Neural progenitor cell (in vitro differentiated cells): Measurements from ENCODE around the gene MT1H.

Experiments used
- CTCF ChIP-seq: fragments of 200-600 bp; sonication (generic); IDR thresholded peaks from 2 replicates; pipeline ENCODE4 v1.5.1; 2017; ENCODE audit warnings: antibody characterized with exemption, mild to moderate bottlenecking
- EZH2 ChIP-seq: fragments of 200-600 bp; sonication (generic); IDR thresholded peaks from 2 replicates; pipeline ENCODE4 v1.6.1; 2017; ENCODE audit warnings: antibody characterized with exemption, mild to moderate bottlenecking, moderate library complexity
- EZH2phosphoT487 ChIP-seq: fragments of 200-600 bp; sonication (generic); IDR thresholded peaks from 2 replicates; pipeline ENCODE4 v1.6.1; 2017; ENCODE audit warnings: antibody characterized with exemption

GRCh38 chr16:56684926-56685590, 15.4 kb downstream of the MT1H start:
- no peak for TF ChIP-seq CTCF
- no peak for TF ChIP-seq EZH2
- no peak for TF ChIP-seq EZH2phosphoT487
